ENCODE measurements around the gene FTSJ3.

Gene FTSJ3

DNA sequence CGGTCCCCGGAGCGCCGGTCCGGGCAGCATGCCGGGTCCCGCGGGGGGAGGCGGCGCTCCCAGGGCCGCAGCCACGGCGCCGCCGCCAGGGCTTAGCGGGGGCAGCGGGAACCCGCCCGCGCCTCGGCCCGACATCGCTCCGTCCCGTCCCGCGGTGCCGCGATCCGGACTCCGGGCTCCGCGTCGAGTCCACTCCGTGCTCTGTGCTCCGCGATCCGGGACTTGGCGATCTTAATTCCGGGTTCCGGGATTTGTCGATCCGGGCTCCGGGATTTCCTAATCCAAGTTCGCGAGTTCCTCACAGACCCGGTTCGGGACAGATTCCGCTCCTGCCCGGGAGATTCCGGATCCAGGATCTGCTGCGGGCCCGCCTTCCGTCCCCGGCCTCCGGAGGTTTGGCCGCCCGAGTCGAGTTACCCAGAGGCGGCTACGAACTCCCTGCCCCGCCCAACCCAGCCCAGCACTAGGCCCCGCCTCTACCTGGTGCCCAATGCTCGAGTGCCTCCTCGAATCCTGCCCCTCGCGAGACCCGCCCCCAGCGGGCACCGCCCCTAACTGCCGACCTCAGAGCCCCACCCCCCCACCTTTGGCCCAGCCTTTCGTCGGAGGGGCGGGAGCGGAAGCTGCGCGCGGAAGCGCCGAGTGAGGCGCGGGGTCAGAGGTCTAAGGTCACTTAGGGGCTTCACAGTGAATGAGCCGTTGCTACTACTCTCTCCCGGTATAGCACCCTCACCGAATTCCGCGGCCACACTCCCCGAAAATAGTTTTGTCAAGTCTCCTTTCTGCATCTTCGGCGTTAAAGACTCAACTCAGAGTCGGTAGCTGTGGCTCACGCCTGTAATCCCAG is 15.3 kb upstream of the FTSJ3 start, which contains the start of gene SMARCD2:
Gene SMARCD2 (minus strand): TSS at position 146 of the 847 bp plus-strand sequence. CDS start 11 bp downstream, at position 135.
- DNase-seq (ENCODE audit: low read depth) = peak; percentile 91

DNA sequence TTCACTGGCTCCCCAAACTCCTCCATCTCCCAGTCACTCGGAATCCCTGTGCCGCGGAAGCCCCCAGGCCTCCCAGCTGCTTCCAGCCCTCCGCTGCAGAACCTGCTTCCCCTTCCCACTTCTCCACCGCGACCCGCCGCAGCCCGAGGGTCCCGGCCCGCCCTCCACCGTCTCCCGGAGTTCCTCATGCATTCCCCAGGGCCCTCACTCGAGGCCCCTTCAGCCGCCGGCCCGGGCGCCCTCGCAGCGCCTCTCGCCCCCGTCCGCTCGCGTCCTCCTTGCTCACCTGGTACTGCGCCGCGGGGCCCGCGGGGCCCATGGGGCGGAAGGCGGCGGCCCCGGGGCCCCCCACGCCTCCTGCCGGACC is 14.7 kb upstream of the FTSJ3 start:
- DNase-seq (ENCODE audit: low read depth) = no peak

DNA sequence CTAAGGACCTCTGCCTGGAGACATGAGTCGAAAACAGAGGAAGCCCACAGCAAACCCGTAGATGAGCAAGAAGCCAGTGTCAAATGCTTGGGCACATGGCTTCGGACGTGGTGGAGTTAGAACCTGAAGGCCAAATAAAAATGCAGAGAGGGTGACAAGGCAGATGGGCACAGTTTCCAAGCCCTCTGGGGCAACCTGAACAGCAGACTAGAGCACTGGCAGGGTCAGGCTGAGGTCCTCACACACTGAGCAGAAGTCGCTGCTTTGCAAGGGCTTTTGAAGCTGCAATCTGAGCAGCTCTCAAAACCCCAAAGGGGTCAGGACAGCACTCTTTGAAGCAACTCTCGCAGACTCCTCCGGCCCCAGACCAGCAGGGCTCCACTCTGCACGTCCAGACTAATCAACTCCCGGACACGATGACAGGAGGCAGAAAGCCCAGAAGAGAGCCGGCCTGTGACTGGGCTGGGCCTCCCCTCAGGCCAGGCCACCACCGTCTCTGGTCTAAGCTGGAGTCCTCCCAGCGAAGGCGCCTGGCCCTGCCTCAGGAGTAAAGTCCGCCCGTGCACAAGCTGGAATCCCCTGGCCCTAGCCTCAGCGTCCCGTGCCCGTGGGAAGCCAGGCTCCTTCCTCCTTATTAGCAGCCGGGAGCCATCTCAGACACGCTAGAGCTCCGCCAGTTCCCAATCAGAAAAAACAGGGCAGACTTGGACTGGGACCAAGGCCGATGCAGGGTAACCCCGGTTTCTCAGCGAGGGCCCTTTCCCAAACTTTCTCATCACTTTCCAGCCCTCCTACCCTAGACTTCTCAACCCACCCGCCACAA is 14.1 kb upstream of the FTSJ3 start:
- DNase-seq (ENCODE audit: low read depth) = no peak

DNA sequence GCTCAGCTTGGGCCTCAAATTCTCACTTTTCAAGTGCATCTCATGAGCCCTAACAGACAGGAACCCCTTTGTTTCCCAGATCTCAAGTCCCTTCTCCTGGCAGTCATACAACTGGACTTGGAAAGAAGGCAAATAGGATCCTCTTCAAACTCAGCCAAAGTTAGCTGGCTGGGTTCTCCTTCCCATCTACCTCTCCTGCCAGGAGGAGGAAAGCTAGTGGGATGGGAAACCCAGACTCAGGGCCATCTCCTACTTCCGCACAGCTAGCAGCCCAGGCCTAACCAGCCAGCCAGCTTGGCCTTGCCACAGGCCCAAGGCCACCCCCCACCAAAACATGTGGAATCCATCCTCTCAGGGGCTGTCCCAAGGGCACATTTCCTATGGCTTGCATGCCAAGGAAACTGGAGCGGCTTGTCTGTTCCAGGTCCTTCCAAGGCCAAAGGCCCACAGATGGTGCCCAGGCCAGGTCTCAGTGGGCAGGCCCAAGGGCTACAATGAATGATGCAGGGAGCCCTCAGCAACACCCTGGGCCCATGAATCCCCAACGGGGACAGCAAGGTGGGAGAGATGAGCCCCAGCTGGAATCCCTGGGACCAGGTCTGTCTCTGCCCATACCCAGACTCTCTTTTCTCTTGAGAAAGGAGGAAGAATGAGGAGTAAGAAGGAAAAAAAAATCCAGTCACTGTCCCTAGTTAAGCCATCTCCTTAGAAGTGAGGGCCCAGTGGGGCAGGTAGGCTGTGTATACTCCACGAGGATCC is 13.3 kb upstream of the FTSJ3 start:
- no peak for DNase-seq (ENCODE audit: low read depth)

DNA sequence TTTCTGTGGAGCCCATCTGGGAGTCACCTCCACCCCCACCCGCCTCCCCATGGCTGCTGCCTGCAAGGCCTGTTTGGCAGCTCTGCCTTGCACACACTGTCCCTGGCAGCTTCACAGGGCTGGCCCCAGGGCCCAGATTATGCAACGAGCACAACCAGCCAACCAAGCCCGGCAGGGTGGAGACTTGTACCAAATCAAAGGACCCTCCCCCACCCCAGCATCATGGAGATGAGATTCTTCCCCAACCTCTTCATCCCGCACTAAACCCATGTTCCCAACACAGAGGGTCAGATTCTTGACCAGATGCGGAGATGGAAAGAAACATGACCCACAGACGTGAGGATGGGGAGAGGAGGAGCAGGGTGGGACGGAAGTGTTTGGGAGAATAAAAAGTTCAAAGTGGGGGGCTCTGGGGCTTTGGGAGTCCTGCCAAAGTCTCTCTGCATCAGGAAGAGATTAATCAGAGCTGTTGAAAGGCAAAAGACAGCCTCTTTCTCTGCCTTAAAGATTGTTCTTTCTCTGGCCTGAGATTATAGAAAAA is 11.2 kb upstream of the FTSJ3 start:
- DNase-seq (ENCODE audit: low read depth) = no peak

DNA sequence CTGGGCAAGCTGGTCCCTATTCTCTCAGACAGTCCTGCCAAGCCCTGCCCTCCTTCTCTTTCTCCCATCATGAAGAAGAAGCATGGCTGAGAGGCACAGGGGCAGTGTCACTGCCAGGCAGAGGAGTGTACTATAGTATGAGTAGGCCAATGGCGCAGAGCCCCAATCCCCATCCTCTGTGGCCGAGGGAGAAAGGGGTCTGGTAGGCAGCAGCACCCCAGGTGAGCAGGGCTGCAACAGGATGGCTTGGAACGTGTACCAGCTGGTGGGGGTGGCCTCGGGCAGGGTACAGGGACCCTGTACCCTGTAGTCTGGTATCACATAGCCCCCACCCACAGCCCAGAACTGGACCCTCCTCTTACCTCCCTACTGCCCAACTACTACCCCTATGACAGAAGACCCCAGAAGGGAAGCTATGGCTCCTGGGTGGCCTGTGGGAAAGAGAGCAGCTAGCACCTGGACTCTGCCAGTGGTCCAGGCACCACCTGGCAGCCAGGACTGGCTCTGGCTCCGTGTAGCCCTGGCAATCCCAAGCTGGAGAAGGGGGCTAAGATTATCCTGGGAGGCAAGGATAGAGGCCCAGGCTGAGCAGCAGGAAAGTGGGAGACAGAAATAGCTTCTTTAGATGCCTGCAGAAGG is 10.6 kb upstream of the FTSJ3 start:
- no peak for DNase-seq (ENCODE audit: low read depth)

DNA sequence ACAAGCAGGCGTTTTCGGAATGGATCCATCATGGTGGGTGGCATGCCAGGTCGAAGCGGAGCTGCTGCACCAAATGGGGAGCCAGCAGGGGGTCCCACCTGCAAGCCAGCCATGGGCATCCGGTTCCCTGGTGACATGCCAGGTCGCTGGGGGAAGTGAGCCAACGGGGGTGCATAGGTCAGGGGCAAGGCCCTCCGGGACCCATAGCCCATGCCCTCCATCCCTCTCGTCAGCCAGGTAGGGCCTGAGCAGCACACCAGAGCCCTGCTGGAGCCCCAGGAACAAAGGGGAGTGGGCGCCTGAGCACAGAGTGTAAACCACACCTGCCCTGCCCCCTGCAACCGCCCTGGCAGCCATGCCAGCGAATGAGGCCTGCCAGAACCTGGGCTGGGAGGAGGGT is 10.0 kb upstream of the FTSJ3 start:
- no peak for DNase-seq (ENCODE audit: low read depth)

DNA sequence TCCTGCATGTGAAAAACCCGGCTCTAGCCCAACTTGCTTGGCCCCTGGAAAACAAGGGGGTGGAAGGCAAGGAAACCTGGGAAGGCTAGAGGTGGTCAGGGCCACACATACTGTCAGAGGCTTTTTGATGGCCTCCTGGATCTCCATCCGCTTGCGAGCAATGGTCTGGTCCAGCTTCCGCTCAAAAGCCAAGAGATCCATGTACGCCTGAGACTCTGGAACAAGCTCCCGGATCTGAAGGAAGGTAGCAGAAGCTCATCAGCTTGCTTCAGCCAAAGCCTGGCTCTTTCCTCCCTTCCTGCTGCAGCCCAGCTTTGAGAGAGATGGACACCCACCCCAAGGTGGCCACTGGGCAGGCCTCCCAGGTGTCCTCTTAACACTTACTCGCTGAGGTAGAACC is 9.3 kb upstream of the FTSJ3 start:
- DNase-seq (ENCODE audit: low read depth) = no peak

DNA sequence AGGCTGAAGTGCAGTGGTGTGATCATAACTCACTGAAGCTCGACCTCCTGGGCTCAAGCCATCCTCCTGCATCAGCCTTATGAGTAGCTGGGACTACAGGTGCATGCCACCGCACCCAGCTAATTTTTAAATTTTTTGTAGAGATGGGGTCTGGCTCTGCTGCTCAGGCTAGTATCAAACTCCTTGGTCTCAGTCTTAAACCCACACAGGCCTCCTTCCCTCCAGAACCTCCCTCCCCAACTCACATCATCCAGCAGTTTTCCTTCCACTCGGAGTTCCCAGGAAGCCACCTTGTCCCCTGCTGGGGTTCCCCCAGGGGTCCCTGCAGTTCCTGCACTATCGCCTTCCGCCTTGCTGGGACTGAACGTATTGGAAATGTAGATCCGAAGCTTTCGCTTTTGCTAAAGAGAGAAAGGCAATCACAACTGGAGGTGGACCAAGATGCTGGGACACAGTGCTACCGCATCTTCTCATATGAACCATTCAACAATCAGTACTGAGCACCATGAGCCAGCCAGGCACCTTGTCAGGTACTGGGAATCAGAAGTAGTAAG is 7.8 kb upstream of the FTSJ3 start:
- DNase-seq (ENCODE audit: low read depth) = no peak

DNA sequence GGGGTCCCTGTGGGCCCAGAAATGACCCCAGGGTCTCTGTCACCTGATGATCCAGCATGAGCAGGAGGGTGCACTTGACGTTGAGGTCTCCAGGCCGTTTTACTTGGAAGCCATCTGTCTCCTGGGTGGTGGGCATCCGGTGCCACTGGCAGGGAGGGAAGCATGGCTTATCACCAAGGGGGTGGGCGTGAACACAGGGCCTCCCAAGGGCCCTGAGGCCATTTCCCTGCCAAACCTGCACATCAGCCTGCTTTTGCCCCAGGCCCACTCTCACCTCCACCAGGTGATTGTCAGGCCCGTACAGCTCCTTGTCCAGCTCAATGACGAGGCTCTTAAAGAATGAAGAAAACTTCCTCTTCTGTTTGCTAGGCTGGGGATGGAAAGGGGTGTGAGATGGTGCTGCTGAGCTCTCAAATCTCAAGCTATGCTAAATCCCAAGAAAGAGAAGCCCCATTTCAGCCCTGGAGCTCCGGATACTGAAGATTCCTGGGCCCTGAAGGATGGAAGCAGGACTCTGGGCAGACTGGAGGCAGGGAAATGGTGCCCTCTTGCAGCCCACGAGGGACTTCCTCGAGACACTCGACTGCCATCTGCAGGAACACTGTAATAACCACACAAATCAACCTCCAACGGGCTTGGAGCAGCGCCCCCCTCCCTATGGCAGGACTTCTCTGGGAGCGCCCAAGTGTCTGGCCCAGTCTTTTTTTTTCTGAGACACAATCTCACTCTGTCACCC is 7.1 kb upstream of the FTSJ3 start:
- DNase-seq (ENCODE audit: low read depth) = peak; percentile 48

DNA sequence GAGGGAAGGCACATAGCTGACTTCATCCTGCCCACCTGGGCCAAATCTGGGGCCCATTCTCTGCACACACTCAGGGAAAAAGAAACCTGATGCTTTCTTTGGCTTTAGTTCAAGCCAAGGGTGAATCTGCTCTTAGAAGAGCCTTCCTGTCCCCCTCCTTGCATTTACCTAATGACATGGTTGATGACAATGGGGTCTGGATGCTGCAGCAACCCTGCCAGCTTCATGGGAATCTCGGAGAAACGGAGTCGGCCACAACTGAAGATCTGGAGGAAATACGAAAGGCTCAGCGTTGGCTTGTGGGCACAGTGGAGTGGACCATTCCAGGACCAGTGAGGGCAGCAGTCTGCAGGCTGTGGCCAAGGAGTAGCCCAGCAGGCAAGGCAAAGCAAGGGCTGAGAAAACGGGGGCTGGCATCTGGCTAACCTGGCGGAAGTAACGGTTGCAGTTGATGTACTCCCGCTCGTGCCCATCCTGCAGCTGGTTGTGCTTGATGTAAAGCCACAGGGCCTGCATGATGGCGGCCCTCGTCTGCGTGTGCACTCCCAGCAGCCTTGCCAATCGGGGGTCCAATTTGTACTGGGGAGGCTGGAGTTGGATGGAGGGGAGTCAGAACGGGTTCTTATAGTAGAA is 6.4 kb upstream of the FTSJ3 start:
- no peak for DNase-seq (ENCODE audit: low read depth)

DNA sequence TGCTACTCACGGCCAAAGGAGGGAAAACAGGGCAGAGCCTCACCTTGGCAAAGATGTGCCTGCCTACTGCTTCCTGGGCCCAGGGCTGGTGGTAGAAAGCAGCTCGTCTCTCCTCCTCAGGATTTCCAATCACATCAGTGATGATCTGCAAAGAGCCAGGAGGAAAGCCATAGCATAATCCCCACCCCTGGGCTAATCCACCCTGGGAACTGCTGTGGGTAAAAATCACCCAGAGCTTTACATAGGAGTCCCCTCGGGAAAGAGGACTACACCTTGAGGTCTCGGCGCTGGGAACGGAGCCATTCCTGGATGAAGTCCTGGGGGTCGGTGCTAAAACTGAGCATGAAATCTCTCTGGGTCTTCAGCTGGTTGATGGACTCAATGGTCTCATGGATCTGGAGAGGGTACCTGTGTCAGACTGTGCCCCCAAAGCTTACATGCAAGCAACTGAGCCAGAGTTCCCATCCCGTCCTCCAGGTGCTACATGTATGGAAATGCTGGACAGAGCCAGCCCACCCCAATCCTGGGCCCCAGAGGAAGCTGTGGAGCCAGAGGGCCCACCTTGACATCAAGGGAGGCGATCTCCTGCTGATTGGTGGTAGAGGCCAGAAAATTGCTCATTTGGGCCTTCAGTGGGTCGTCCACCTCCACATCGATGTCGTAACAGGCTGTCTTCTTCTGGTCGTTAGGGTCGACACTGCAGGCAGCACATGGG is 5.7 kb upstream of the FTSJ3 start:
- no peak for DNase-seq (ENCODE audit: low read depth)

DNA sequence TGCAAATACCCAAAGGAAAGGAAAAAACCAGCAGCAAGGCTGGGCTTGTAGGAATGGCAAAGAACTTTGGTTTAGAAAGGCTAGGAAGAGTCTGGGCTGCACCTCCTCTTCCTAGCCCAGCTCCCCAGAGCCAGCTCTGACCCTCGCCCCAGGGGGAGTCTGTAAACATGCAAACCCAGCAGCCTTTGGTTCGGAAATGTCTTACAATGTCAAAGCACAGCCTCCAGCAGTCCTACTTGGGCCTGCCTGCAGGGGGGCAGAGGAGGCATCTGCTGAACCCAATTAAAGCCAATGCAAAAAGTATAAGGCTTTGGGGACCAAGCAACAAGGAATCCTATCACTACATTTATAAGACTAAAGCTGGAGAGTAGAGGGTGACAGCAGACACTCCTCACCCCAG is 5.0 kb upstream of the FTSJ3 start:
- no peak for DNase-seq (ENCODE audit: low read depth)

DNA sequence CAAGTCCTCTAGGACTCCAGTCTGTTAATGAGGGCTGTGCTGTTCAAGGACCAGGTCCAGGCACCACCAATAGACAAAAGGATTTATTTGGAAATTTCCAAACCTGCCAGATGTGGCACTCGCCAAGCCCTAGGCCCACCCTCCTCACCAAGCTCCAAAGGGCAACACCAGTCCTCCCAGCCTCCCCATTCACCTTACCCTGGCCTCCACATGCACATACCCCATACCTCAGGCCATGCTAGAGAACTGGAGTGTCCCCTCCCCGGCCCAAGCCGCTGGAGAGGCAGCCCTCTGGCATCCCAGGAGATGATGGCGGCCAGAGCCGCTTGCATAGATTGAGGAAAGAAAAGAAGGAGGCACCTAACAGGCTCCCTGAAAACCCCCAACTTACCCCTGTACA is 4.6 kb upstream of the FTSJ3 start:
- no peak for DNase-seq (ENCODE audit: low read depth)

DNA sequence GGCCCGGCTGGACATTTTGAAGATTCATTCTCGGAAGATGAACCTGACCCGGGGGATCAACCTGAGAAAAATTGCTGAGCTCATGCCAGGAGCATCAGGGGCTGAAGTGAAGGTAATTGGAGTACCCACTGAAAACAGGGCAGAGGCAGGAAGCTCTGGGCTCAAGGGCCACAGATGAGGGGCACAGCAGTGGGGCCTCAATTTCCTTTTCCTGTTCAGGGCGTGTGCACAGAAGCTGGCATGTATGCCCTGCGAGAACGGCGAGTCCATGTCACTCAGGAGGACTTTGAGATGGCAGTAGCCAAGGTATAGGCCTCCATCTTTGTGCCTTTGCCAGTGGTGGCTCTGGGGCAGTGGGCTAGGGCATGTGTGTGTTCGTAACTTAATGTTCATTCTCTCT is 4.0 kb upstream of the FTSJ3 start:
- DNase-seq (ENCODE audit: low read depth) = no peak

DNA sequence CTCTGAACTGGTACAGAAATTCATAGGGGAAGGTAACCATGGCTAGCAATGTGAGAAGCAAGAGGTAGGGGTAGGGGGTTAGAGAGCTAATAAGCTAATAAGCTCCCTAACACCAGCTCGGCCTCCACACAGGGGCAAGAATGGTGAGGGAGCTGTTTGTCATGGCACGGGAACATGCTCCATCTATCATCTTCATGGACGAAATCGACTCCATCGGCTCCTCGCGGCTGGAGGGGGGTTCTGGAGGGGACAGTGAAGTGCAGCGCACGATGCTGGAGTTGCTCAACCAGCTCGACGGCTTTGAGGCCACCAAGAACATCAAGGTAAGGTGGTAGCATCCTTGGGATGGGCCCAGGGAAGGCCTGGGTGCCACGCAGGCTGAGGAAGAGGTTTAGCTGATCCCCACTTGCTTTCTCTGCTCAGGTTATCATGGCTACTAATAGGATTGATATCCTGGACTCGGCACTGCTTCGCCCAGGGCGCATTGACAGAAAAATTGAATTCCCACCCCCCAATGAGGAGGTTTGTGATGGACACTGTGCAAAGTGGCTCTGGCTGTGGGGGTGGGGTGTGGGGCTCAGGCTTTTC is 3.5 kb upstream of the FTSJ3 start:
- no peak for DNase-seq (ENCODE audit: low read depth)

DNA sequence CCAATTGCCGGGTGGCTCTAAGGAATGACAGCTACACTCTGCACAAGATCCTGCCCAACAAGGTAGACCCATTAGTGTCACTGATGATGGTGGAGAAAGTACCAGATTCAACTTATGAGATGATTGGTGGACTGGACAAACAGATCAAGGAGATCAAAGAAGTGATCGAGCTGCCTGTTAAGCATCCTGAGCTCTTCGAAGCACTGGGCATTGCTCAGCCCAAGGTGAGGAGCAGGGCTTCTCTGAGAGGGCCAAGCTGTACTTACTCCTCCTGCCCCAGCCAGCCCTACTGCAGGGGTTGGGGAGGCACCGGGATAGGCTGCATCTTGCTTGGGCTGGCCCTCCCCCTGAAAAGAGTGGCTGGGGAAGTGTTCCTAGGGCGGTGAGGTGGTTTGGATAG is 2.8 kb upstream of the FTSJ3 start:
- no peak for DNase-seq (ENCODE audit: low read depth)

DNA sequence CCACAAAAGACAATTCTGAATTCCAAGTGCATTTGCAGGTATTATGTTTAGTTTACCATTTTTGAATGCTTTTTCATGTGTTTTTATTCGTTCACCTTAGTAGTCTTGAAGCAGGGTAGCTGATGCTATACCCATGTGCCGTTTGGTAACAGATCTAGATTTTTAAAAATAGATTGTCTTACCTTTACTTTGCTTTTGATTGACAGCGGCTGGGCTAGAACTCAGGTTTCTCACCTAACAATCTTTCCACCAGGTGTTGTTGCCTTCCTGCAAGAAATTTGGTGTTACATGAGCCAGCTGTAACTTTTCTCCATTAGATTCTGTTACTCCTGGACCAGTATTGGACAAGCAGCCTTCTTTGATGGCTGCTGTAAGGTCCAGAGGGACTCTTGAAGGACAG is 1.5 kb upstream of the FTSJ3 start:
- no peak for DNase-seq (ENCODE audit: low read depth)

DNA sequence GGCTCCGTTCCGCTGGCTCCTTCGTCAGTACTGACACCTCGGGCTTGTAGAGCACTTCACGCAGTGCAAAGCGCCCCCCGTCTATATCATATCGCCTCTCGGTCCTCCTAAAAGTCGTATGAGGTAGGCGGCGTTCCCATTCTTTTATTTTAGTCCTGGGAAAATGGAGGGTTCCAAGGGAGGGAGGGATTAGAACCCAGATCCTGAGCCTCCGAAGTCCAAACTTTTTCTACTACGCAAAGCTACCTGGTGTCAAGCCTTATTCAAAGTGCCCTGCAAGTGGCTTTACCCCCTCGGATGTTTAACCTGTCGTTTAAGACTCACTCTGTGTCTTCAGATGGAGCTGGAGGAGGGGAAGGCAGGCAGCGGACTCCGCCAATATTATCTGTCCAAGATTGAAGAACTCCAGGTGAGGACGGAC is 348 bp upstream of the FTSJ3 start:
- DNase-seq (ENCODE audit: low read depth) = no peak

Measured in non-pigmented ciliary epithelial cell (primary cell).